Panc1 (cell line): ENCODE measurements around the gene C10orf105. TPM values are rescaled to one million over a fixed set of nuclear protein-coding genes. Genes with fewer than 3 reads are reported as not detected.

ENCODE experiments used
- ATAC-seq: fragments of 200-7000 bp; cut with Tn5 transposase; 2 replicates; pipeline ENCODE4 v1.9.1; 2020; ENCODE audit warnings: mild to moderate bottlenecking, moderate library complexity
- BruUV-seq: library from RNA; stranded (reverse); fragments of 400-500 nt; replicated peaks from 2 replicates; lab custom pipeline; 2021; lab: Mats Ljungman, UMichigan
- CTCF ChIA-PET: fragments of 300-600 bp; sonication (Branson Sonifier 250); formaldehyde crosslinking; loops from one replicate; lab custom pipeline; 2022; ENCODE audit warnings: antibody characterized with exemption; lab: Charles Lee
- POLR2A ChIA-PET: fragments of 300-600 bp; sonication (Branson Sonifier 250); formaldehyde crosslinking; loops from one replicate; lab custom pipeline; 2022; ENCODE audit warnings: antibody characterized with exemption; lab: Charles Lee
- DNase-seq: peaks from one replicate; pipeline ENCODE4 v3.0.0-alpha.2; 2010; ENCODE audit warnings: low read depth, low spot score
- H3K27ac ChIP-seq: 2 replicates; pipeline ENCODE4 v1.5.1; 2011; ENCODE audit warnings: mild to moderate bottlenecking, low read length, inconsistent platforms
- H3K27me3 ChIP-seq: fragments of 200-500 bp; sonication (Bioruptor generic); 2 replicates; pipeline ENCODE4 v1.6.0; 2014; ENCODE audit warnings: low read length, inconsistent platforms; ENCODE audit not compliant: control insufficient read depth, insufficient read depth
- H3K36me3 ChIP-seq: fragments of 200-500 bp; sonication (Bioruptor generic); 2 replicates; pipeline ENCODE4 v1.5.1; 2014; ENCODE audit warnings: inconsistent platforms, mild to moderate bottlenecking, low read length, moderate library complexity; ENCODE audit not compliant: control insufficient read depth, insufficient read depth
- H3K4me1 ChIP-seq: 2 replicates; pipeline ENCODE4 v1.5.1; 2011; ENCODE audit warnings: inconsistent platforms, mild to moderate bottlenecking, low read length, moderate library complexity; ENCODE audit not compliant: control insufficient read depth, insufficient read depth
- H3K4me3 ChIP-seq, 2 experiments: 2 replicates each; pipeline ENCODE4 v1.5.1; 2011 to 2012; ENCODE audit warnings: low read depth in 2 of 2, low read length in 2 of 2, mild to moderate bottlenecking in 2 of 2, inconsistent platforms in 1 of 2, moderate library complexity in 1 of 2
- H3K9me3 ChIP-seq: fragments of 200-500 bp; sonication (Bioruptor generic); 2 replicates; pipeline ENCODE4 v1.5.1; 2014; ENCODE audit warnings: low read depth, mild to moderate bottlenecking, inconsistent platforms, low read length, moderate library complexity; ENCODE audit not compliant: control insufficient read depth, insufficient read depth
- CTCF ChIP-seq: fragments of 450-650 bp; IDR thresholded peaks from 2 replicates; pipeline ENCODE4 v1.5.1; 2017; ENCODE audit warnings: mild to moderate bottlenecking
- POLR2AphosphoS5 ChIP-seq: IDR thresholded peaks from 2 replicates; pipeline ENCODE4 v1.6.1; 2012; ENCODE audit warnings: mild to moderate bottlenecking, low read depth, low read length, moderate library complexity
- REST ChIP-seq, 2 experiments: IDR thresholded peaks; 2 replicates each; pipeline ENCODE4 v1.6.1; 2011 to 2012; ENCODE audit warnings: low read depth in 2 of 2, control low read depth in 1 of 2, low read length in 1 of 2, mild to moderate bottlenecking in 1 of 2, moderate library complexity in 1 of 2; ENCODE audit not compliant: insufficient read depth in 1 of 2
- SIN3A ChIP-seq: IDR thresholded peaks from 2 replicates; pipeline ENCODE4 v1.6.1; 2012; ENCODE audit warnings: low read depth, mild to moderate bottlenecking, low read length, moderate library complexity, borderline replicate concordance; ENCODE audit not compliant: insufficient read depth
- TCF7L2 ChIP-seq: IDR thresholded peaks from 2 replicates; pipeline ENCODE4 v1.6.1; 2011; ENCODE audit warnings: mild to moderate bottlenecking, low read depth, low read length, inconsistent platforms
- in situ Hi-C: cut with HindIII; loops from 2 replicates; pipeline ENCODE4 v1.10.0; 2016; ENCODE audit warnings: low sequenced_read_pairs, low pct_unique_long_range_greater_than_20kb
- intact Hi-C: fragments of 100-400 bp; cut with micrococcal nuclease; formaldehyde crosslinking; loops from one replicate; pipeline ENCODE4 v1.10.0; 2022; ENCODE audit not compliant: unreplicated experiment
- total RNA-seq: library from RNA; stranded (reverse); gene quantifications from one replicate; pipeline ENCODE4 v1.2.1, GENCODE V29; 2021; ENCODE audit not compliant: unreplicated experiment

The C10orf105 gene
- total RNA-seq, 1 experiment from 2014 or later, result not detected

GRCh38 chr10:71740069-71740653 lies 20.6 kb upstream of the C10orf105 start:
- intact Hi-C loops, result no loop called here
- POLR2A ChIA-PET, result no interaction called here
- no peak overlapping the region for H3K27ac ChIP-seq
- H3K27me3 ChIP-seq, result no peaks in the 10 kb centered on the region
- DNase-seq, result no peak
- BruUV-seq, result no TSS peak
- in situ Hi-C loops, result no loop called here
- TF ChIP-seq CTCF (no peak), REST (IDR thresholded peaks at IDR 0.05; ENCODE audit: insufficient read depth in 1 of 2, low read depth in 2 of 2, low read length in 1 of 2) (no peak), POLR2AphosphoS5 (no peak), TCF7L2 (no peak), SIN3A (no peak)
- H3K4me3 ChIP-seq, result no peak overlapping the region
- ATAC-seq, result peak; percentile 62
- CTCF ChIA-PET, result no interaction called here
- no peaks in the 10 kb centered on the region for H3K9me3 ChIP-seq
- H3K4me1 ChIP-seq, result 0 out of 2 replicates have a peak, but pooled peaks cover 4% of the 10 kb centered on the region
- no peaks in the 10 kb centered on the region for H3K36me3 ChIP-seq

- POLR2A ChIA-PET, result no interaction called here
- no TSS peak for BruUV-seq
- in situ Hi-C loops (no loop called here), intact Hi-C loops (no loop called here)
- H3K27me3 ChIP-seq, result no peaks in the 10 kb centered on the region
- no peak for DNase-seq
- no peak overlapping the region for H3K4me3 ChIP-seq
- no peak for ATAC-seq
- TF ChIP-seq TCF7L2 (no peak), POLR2AphosphoS5 (no peak), SIN3A (no peak), CTCF (no peak), REST (IDR thresholded peaks at IDR 0.05; ENCODE audit: insufficient read depth in 1 of 2, low read depth in 2 of 2, low read length in 1 of 2) (no peak)
- no peak overlapping the region for H3K27ac ChIP-seq
- H3K4me1 ChIP-seq, result 0 out of 2 replicates have a peak, but pooled peaks cover 4% of the 10 kb centered on the region
- CTCF ChIA-PET, result no interaction called here
- no peaks in the 10 kb centered on the region for H3K9me3 ChIP-seq
- no peaks in the 10 kb centered on the region for H3K36me3 ChIP-seq
These were observed 19.9 kb upstream of the C10orf105 start for GRCh38 chr10:71739358-71739900.
